A172 (cell line): ENCODE measurements around the gene CCS. TPM values are rescaled to one million over a fixed set of nuclear protein-coding genes. Genes with fewer than 3 reads are reported as not detected.
A peak's percentile ranks its signal among the peaks of the same experiment; 100 is the strongest.
"Not testable (repeated sequence)": the region's sequence is repeated elsewhere in the genome, so short reads cannot be mapped to it uniquely, and the experiment has no call there.

Experiments
- DNase-seq: peaks from one replicate; pipeline ENCODE4 v3.0.0-alpha.2; 2015; ENCODE audit warnings: low spot score
- total RNA-seq: library from RNA; depleted of rRNA; stranded (reverse); fragments of >200 nt; shearing (Covaris generic); gene quantifications from 2 replicates; pipeline ENCODE4 v1.2.3, GENCODE V29; 2014

Gene CCS
- total RNA-seq, 1 experiment from 2014 or later, result 12.4 TPM

GRCh38 chr11:66591175-66591574 is 1.8 kb upstream of the CCS start:
- DNase-seq, result no peak

GRCh38 chr11:66593303-66593635 is 284 bp downstream of the CCS start:
- no peak for DNase-seq

- DNase-seq, result no peak
These were observed 665 bp downstream of the CCS start for GRCh38 chr11:66593650-66594049.

- no peak for DNase-seq
These were observed 2.4 kb downstream of the CCS start for GRCh38 chr11:66595245-66595904.

GRCh38 chr11:66598993-66599392 is 6.0 kb downstream of the CCS start:
- DNase-seq, result no peak

GRCh38 chr11:66600219-66600618 is 7.2 kb downstream of the CCS start:
- DNase-seq, result no peak

GRCh38 chr11:66600631-66601233 is 7.7 kb downstream of the CCS start:
- no peak for DNase-seq

- no peak for DNase-seq
These were observed 10.1 kb downstream of the CCS start for GRCh38 chr11:66603072-66603471.

- no peak for DNase-seq
These were observed 11.2 kb downstream of the CCS start for GRCh38 chr11:66604155-66604554.

- DNase-seq, result not testable (repeated sequence)
These were observed 13.6 kb downstream of the CCS start for GRCh38 chr11:66606608-66607007.

- DNase-seq, result peak; percentile 30
These were observed 14.3 kb downstream of the CCS start for GRCh38 chr11:66607126-66607834.

- no peak for DNase-seq
These were observed 17.0 kb downstream of the CCS start for GRCh38 chr11:66609721-66610617.

GRCh38 chr11:66612458-66612857 is 19.5 kb downstream of the CCS start:
- no peak for DNase-seq

- DNase-seq, result no peak
These were observed 21.1 kb downstream of the CCS start for GRCh38 chr11:66614073-66614472.

- peak; percentile 98 for DNase-seq
These were observed 23.6 kb downstream of the CCS start, which contains the start of gene RBM14 for GRCh38 chr11:66616379-66617154. RBM14 (plus strand) TSS chr11:66616630; CDS start chr11:66616721, 91 bp downstream.

- DNase-seq, result peak; percentile 50
These were observed 24.3 kb downstream of the CCS start for GRCh38 chr11:66617155-66617834.

GRCh38 chr11:66619080-66619554 is 26.1 kb downstream of the CCS start:
- DNase-seq, result no peak

GRCh38 chr11:66624450-66624849 is 31.5 kb downstream of the CCS start:
- no peak for DNase-seq

GRCh38 chr11:66625041-66625751 is 32.2 kb downstream of the CCS start:
- no peak for DNase-seq

- no peak for DNase-seq
These were observed 32.8 kb downstream of the CCS start for GRCh38 chr11:66625752-66626149.
